H9 (cell line): ENCODE results near the gene BCAP29. TPM values are rescaled to one million over a fixed set of nuclear protein-coding genes. Genes with fewer than 3 reads are reported as not detected.

Experiments
- DNase-seq: peaks from one replicate; pipeline ENCODE4 v3.0.0-alpha.2; 2017
- H2AFZ ChIP-seq: one replicate; pipeline ENCODE4 v1.6.1; 2013; ENCODE audit warnings: mild to moderate bottlenecking, low read length, control low read depth, moderate library complexity
- H2AK5ac ChIP-seq: 2 replicates; pipeline ENCODE4 v1.6.1; 2013; ENCODE audit warnings: low read length, control low read depth, mixed read lengths; ENCODE audit not compliant: insufficient read length
- H2BK120ac ChIP-seq: one replicate; pipeline ENCODE4 v1.6.1; 2013; ENCODE audit warnings: low read depth, mild to moderate bottlenecking, low read length, control low read depth, inconsistent platforms; ENCODE audit not compliant: poor library complexity, severe bottlenecking
- H2BK12ac ChIP-seq: 2 replicates; pipeline ENCODE4 v1.6.1; 2013; ENCODE audit warnings: low read length, control low read depth, mixed read lengths, low read depth; ENCODE audit not compliant: insufficient read length
- H2BK15ac ChIP-seq: 2 replicates; pipeline ENCODE4 v1.6.1; 2013; ENCODE audit warnings: low read depth, low read length, control low read depth
- H2BK20ac ChIP-seq: one replicate; pipeline ENCODE4 v1.6.1; 2013; ENCODE audit warnings: low read depth, mild to moderate bottlenecking, low read length, control low read depth, inconsistent platforms; ENCODE audit not compliant: poor library complexity, severe bottlenecking
- H2BK5ac ChIP-seq: 2 replicates; pipeline ENCODE4 v1.6.1; 2013; ENCODE audit warnings: low read length, control low read depth, mixed read lengths; ENCODE audit not compliant: insufficient read length
- H3K14ac ChIP-seq: 2 replicates; pipeline ENCODE4 v1.6.1; 2013; ENCODE audit warnings: low read length, control low read depth; ENCODE audit not compliant: insufficient read depth
- H3K18ac ChIP-seq: 2 replicates; pipeline ENCODE4 v1.6.1; 2013; ENCODE audit warnings: low read depth, mild to moderate bottlenecking, mixed read lengths, low read length, control low read depth; ENCODE audit not compliant: insufficient read length
- H3K23ac ChIP-seq: 2 replicates; pipeline ENCODE4 v1.6.1; 2013; ENCODE audit warnings: low read length, control low read depth, mixed read lengths, low read depth; ENCODE audit not compliant: insufficient read length
- H3K23me2 ChIP-seq: 2 replicates; pipeline ENCODE4 v1.6.1; 2013; ENCODE audit warnings: low read depth, mild to moderate bottlenecking, mixed read lengths, low read length, control low read depth; ENCODE audit not compliant: insufficient read length, poor library complexity, severe bottlenecking
- H3K27ac ChIP-seq: 2 replicates; pipeline ENCODE4 v1.5.1; 2013; ENCODE audit warnings: low read length, control low read depth, mixed read lengths, low read depth; ENCODE audit not compliant: insufficient read length
- H3K27me3 ChIP-seq: 2 replicates; pipeline ENCODE4 v1.6.1; 2013; ENCODE audit warnings: low read length, control low read depth, inconsistent platforms; ENCODE audit not compliant: insufficient read depth
- H3K4ac ChIP-seq: 2 replicates; pipeline ENCODE4 v1.6.1; 2013; ENCODE audit warnings: low read depth, mild to moderate bottlenecking, control low read depth, inconsistent platforms, low read length, moderate library complexity
- H3K4me1 ChIP-seq: 2 replicates; pipeline ENCODE4 v1.6.1; 2013; ENCODE audit warnings: low read length, control low read depth, inconsistent platforms; ENCODE audit not compliant: insufficient read depth
- H3K4me2 ChIP-seq: 2 replicates; pipeline ENCODE4 v1.6.1; 2013; ENCODE audit warnings: low read length, control low read depth, mixed read lengths; ENCODE audit not compliant: insufficient read length, insufficient read depth
- H3K56ac ChIP-seq: 2 replicates; pipeline ENCODE4 v1.6.1; 2013; ENCODE audit warnings: low read depth, mild to moderate bottlenecking, mixed read lengths, low read length, control low read depth; ENCODE audit not compliant: insufficient read length
- H3K79me1 ChIP-seq: 2 replicates; pipeline ENCODE4 v1.6.1; 2013; ENCODE audit warnings: low read depth, mild to moderate bottlenecking, moderate library complexity, low read length, control low read depth, inconsistent platforms; ENCODE audit not compliant: insufficient read depth, poor library complexity, severe bottlenecking
- H3K79me2 ChIP-seq: 2 replicates; pipeline ENCODE4 v1.6.1; 2013; ENCODE audit warnings: low read length, control low read depth, inconsistent platforms; ENCODE audit not compliant: insufficient read depth
- H3K9ac ChIP-seq: 2 replicates; pipeline ENCODE4 v1.6.1; 2013; ENCODE audit warnings: low read length, control low read depth, mixed read lengths; ENCODE audit not compliant: insufficient read length; ENCODE audit errors: extremely low read depth
- H3K9me3 ChIP-seq: one replicate; pipeline ENCODE4 v1.6.1; 2013; ENCODE audit warnings: low read depth, low read length, inconsistent platforms; ENCODE audit not compliant: control insufficient read depth
- H3T11ph ChIP-seq: one replicate; pipeline ENCODE4 v1.6.1; 2013; ENCODE audit warnings: mild to moderate bottlenecking, low read length, control low read depth, inconsistent platforms
- H4K20me1 ChIP-seq: one replicate; pipeline ENCODE4 v1.6.1; 2013; ENCODE audit not compliant: control insufficient read depth, insufficient read length, insufficient read depth
- H4K5ac ChIP-seq: 2 replicates; pipeline ENCODE4 v1.6.1; 2013; ENCODE audit warnings: low read depth, mild to moderate bottlenecking, mixed read lengths, low read length, control low read depth; ENCODE audit not compliant: insufficient read length
- H4K8ac ChIP-seq: replicated peaks from 2 replicates; pipeline ENCODE4 v1.6.1; 2013; ENCODE audit warnings: low read length, control low read depth, mixed read lengths, low read depth; ENCODE audit not compliant: insufficient read length
- H4K91ac ChIP-seq: 2 replicates; pipeline ENCODE4 v1.6.1; 2013; ENCODE audit warnings: low read depth, mild to moderate bottlenecking, moderate library complexity, mixed read lengths, low read length, control low read depth; ENCODE audit not compliant: insufficient read length
- H3K27ac Mint-ChIP-seq, 3 experiments: 2 replicates in 2 of 3; 3 replicates in 1 of 3; pipeline ENCODE4 v1.8.0; 2020 to 2021; ENCODE audit warnings: mixed read lengths in 3 of 3, mild to moderate bottlenecking in 1 of 3, moderate library complexity in 1 of 3
- H3K27me3 Mint-ChIP-seq: 2 replicates; pipeline ENCODE4 v1.8.0; 2021; ENCODE audit warnings: low read depth, mild to moderate bottlenecking, moderate library complexity, mixed read lengths
- H3K36me3 Mint-ChIP-seq, 3 experiments: 2 replicates in 2 of 3; 3 replicates in 1 of 3; pipeline ENCODE4 v1.8.0; 2020 to 2021; ENCODE audit warnings: low read depth in 3 of 3, mixed read lengths in 3 of 3; ENCODE audit not compliant: insufficient read depth in 1 of 3
- H3K4me1 Mint-ChIP-seq, 2 experiments: 2 replicates each; pipeline ENCODE4 v1.8.0; 2020; ENCODE audit warnings: mixed read lengths in 2 of 2
- H3K4me3 Mint-ChIP-seq, 2 experiments: 2 replicates in 1 of 2; 3 replicates in 1 of 2; pipeline ENCODE4 v1.8.0; 2020 to 2021; ENCODE audit warnings: mild to moderate bottlenecking in 2 of 2, mixed read lengths in 2 of 2, moderate library complexity in 1 of 2
- H3K9me3 Mint-ChIP-seq, 2 experiments: 2 replicates in 1 of 2; 3 replicates in 1 of 2; pipeline ENCODE4 v1.8.0; 2020; ENCODE audit warnings: mild to moderate bottlenecking in 2 of 2, mixed read lengths in 2 of 2, moderate library complexity in 1 of 2
- CTCF ChIP-seq: fragments of 200-600 bp; sonication (generic); conservative IDR thresholded peaks from 3 replicates; pipeline ENCODE4 v1.8.0; 2021; ENCODE audit warnings: antibody characterized with exemption, mild to moderate bottlenecking
- WGBS: extraction: QIAGEN DNeasy Blood & Tissue Kit; methylation state at CpG from one replicate; pipeline ENCODE4 v1.1.7; 2013; ENCODE audit warnings: missing lambda C conversion rate, low lambda C conversion rate, mixed read lengths; ENCODE audit not compliant: insufficient read length; ENCODE audit errors: extremely low coverage; 5-methylcytosine and 5-hydroxymethylcytosine counted together
- total RNA-seq: library from RNA; stranded (reverse); gene quantifications from 2 replicates; pipeline ENCODE4 v1.2.1, GENCODE V29; 2021

BCAP29 gene
- total RNA-seq, 1 experiment from 2014 or later, result 30.6 TPM

- Histone ChIP-seq H2AK5ac (no peak overlapping the region), H2AFZ (no peak overlapping the region), H3T11ph (no peak overlapping the region), H3K56ac (no peak overlapping the region), H4K8ac (no peak overlapping the region), H3K9me3 (no peaks in the 10 kb centered on the region), H3K18ac (no peak overlapping the region), H3K4me1 (peaks cover 4% of the 10 kb centered on the region; the same call in 1 of the 2 replicates), H3K27ac (no peak overlapping the region), H2BK15ac (no peak overlapping the region), H2BK12ac (no peak overlapping the region), H2BK20ac (no peak overlapping the region), H3K27me3 (no peaks in the 10 kb centered on the region), H3K14ac (no peak overlapping the region), H4K91ac (no peak overlapping the region), H3K79me2 (no peaks in the 10 kb centered on the region), H2BK5ac (no peak overlapping the region), H3K23me2 (no peaks in the 10 kb centered on the region), H3K4me2 (no peak overlapping the region), H3K9ac (no peak overlapping the region), H3K79me1 (no peaks in the 10 kb centered on the region), H4K20me1 (no peaks in the 10 kb centered on the region), H4K5ac (no peak overlapping the region), H3K23ac (no peak overlapping the region), H2BK120ac (no peak overlapping the region), H3K4ac (no peak overlapping the region)
- no peak overlapping the region for H3K4me3 Mint-ChIP-seq
- WGBS, result no CpG with 5 or more reads among the region's 8 CpGs
- no peak for TF ChIP-seq CTCF
- H3K27me3 Mint-ChIP-seq, result no peaks in the 10 kb centered on the region; the same call in none of the 2 replicates
- H3K36me3 Mint-ChIP-seq, result no peaks in the 10 kb centered on the region; a peak in 1 of 7 replicates
- H3K9me3 Mint-ChIP-seq, result peaks cover 0 to 4% of the 10 kb centered on the region in 2 experiments; a peak in 1 of 5 replicates
- no peak for DNase-seq
- H3K27ac Mint-ChIP-seq, result peak overlapping the region in 1 of 3 experiments; percentile 15; a peak in 1 of 7 replicates
- peaks cover 19% of the 10 kb centered on the region in 2 experiments for H3K4me1 Mint-ChIP-seq
These were observed 50.3 kb downstream of the BCAP29 start for GRCh38 chr7:107630342-107630741.
